Measurements from ENCODE around the gene RHD.
A peak's percentile ranks its signal among the peaks of the same experiment; 100 is the strongest.
"Not testable (repeated sequence)": the region's sequence is repeated elsewhere in the genome, so short reads cannot be mapped to it uniquely, and the experiment has no call there.

RHD gene

DNA sequence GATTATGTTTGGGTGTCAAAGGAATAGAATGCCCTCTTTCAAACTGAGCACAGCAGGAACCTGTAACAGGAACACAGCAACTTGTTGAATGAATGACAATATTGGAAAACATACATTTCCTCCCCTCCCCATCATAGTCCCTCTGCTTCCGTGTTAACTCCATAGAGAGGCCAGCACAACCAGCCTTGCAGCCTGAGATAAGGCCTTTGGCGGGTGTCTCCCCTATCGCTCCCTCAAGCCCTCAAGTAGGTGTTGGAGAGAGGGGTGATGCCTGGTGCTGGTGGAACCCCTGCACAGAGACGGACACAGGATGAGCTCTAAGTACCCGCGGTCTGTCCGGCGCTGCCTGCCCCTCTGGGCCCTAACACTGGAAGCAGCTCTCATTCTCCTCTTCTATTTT is at the start of gene RHD:
RHD (plus strand) TSS at position 272 of the 400 bp plus-strand sequence; CDS start at position 311, 39 bp downstream.
- DNase-seq: not testable (repeated sequence)

DNA sequence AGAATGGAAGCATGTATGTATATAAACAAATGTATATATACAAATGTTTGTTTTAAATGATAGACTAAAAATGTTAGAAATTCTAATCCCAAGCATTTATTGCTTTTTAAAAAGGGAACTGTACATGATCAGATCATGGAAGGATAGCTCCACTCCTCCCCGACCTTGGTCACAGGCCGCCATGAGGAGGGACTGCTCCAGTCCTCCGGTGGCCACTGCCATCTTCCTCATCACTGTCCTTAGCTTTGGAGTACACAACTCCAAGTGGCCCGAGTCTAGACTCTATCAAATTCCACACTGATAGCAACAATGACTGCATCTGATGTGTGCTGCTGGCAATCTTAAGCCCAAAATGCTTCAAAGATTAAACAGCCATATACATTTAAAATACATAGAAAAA is 49.7 kb upstream of the RHD start:
- no peak for DNase-seq

DNA sequence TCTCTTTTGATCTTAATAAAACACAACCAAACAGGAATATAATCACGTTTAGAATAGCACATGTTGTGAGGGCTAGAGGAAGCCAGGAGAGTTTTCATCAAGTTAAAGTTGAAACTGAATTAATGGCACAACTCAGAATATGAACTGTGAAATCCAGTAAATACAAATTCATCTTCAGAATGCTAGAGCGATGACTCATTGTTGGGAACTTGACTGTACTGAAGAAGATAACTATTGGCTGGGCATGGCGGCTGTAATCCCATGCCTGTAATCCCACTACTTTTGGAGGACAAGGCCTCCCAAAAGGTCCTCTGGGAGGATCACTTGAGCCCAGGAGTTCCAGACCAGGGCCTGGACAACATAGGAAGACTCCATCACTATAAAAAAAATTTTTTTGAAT is 48.8 kb upstream of the RHD start:
- DNase-seq: no peak

DNA sequence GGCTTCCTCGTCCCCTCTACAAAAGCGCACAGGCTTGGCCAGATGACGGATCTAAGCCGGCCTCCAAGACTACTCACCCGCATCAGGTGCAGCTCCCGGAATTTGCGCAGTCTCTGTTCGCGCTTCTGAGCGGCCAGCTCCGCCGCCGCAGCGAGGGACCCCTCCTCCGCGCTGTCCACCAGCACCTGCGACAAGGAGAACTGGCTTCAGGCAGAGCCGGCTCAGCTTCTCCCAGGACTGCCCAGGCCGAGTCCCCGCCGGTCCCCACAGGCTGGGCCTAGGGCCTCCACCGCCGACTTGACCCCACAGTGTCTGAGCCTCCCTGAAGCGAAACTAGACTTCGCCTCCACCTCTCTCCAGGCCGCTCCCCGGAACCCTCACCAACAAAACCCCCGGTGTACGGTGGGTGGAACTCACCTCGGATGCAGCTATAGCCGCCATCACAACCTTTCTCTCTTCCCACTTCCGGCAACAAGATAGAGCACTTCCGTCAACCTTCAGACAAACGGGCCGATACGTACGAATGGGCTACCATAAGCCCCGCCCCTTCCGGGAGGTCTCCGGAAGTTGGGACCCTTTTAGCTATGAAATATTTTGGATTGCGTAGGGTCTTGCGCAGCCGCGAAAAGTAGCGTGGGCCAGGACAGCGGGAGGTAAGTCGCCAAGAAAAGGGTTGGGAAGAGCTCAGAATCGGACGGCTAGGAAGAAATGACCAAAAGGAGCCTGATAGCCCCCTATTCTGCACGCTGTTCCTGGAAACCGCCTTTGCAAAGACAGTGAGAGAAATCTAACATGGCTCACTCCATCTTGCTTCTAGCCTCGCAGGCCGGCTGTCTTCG is 40.1 kb upstream of the RHD start, which contains the start of gene SYF2:
SYF2 (minus strand) TSS at position 476 of the 839 bp plus-strand sequence; CDS start at position 441, 35 bp downstream.
- DNase-seq: peak; percentile 94

DNA sequence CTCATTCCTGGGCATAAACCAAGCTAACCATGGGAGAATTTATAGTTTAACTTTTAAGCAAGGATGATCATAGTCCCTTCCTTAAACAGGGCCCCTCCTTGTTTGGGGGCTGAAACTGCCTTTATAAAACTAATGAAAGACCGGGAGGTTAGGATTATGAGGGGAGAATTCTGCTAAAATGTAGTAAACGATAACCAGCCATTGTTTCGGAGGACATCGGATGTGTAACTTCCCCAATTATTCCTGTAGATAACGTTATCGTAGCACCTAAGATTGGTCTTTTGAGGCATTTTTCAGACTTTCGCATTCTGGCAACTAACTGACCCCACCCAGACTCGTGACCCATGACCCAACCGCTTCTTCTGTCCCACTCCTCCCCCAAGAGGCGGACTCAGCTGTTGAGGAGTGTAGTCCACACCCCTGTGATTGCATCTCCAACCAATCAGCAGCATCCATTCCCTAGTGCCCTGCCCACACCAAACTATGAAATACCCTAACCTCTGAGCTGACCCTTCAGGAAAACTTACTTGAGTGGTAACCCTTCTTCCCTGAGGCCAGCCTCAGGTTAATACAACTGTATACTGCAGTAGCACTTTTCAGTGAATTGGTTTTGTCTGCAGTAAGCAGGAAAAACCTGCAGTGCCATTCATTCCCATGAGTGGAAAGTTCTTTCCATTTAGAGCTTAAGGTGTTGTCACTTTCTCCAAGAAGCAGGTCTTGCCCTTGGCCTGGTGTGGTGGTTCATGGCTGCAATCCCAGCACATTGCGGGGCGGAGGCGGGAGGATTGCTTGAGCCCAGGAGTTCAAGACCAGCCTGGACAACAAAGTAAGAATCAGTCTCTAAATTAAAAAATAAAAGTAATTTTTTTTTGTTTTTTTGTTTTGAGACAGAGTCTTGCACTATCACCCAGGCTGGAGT is 39.2 kb upstream of the RHD start:
- DNase-seq: peak; percentile 85

DNA sequence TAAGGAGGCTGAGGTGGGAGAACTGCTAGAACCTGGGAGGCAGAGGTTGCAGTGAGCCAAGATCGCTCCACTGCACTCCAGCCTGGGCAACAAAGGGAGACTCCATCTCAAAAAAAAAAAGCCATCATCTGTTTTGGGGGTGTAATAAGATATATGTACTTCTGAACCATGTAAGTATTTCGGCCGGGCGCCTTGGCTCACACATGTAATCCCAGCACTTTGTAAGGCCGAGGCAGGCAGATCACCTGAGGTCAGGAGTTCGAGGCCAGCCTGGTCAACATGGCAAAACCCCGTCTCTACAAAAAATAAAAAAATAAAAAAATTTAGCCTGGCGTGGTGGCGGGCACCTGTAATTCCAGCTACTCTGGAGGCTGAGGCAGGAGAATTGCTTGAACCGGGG is 36.9 kb upstream of the RHD start:
- not testable (repeated sequence) for DNase-seq

DNA sequence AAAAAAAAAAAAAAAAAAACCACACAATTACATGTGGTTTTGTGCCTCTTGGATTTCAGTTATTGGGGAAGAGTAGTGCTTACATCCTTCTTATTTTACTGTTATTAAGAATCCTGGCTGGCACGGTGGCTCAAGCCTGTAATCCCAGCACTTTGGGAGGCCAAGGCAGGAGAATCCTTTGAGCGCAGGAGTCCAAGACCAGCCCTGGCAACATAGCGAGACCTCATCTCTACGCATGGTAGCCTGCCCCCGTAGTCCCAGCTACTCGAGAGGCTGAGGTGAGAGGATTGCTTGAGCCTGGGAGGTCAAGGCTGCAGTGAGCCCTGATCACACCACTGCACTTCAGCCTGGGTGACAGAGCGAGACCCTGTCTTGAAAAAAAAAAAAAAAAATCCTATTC is 36.0 kb upstream of the RHD start:
- not testable (repeated sequence) for DNase-seq

DNA sequence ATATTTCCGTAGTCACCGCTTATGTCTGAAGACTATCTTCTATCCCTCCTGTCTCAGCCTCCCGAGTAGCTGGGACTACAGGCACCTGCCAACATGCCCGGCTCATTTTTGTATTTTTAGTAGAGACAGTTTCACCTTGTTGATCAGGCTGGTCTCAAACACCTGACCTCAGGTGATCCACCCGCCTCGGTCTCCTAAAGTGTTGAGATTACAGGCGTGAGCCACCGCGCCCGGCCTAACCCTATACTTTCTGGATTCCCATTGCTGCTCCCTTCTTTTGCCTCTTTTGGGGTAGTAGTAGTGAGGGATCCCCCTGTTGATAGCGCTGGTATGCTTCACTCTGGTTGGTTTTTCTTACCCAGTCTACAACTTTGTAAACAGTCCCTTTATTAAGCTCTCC is 34.3 kb upstream of the RHD start:
- DNase-seq: no peak

DNA sequence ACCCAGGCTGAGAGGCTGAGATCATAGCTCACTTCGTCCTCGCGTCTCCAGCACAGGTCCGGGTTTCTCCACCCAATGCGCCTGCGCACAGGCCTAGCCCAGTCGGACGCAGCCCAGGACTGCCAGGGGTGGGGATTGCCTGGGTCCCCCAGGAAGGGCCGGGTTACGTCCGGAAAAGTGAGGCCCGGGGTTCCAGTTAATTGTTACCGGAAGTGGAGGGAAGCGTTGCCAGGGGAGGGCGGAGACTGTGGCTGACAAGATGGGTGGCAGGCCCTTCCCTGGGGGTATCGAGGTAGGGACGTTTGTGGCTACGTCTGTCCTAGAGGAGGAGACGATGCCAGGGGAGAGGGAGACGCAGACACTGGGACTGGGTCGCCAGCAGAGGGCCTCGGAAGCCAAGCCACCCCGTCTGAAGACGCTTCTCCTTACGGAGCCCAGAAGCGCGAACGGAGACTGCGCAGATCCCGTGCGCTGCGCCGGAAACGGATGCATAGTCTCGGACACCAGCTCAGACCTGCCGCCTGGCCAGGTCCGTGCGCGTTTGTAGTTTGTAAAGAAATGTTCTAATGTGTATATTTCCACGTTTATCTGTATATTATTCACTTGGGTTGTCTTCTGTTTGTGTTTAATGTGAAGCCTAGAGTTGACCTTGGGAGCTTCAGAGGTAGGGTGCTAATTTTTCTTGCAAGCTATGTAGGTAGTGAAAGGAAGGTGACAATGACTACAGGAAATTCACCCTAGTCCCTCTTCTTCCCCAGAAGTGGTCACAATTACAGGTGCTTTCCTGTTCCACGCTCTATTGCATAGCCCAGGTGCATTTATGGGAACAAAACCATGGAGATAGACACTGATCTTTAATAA is 32.4 kb upstream of the RHD start:
- peak; percentile 94 for DNase-seq

DNA sequence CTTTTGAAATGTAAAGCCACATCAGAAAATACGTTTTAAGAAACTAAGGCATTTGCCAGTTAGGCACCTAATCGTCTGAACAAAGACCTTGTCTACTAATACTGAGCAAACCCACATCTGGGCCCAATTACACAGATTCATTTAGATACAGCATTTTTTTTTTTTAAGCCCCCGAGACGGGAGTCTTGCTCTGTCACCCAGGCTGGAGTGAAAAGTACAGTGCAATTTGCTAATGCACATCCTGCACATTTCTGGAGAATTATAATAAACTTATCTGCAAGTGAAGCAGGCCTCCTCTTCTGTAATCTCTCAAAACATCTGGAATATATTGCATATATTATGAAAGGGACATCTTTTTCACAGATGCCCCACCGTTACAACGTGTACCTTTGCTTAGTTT is 28.4 kb upstream of the RHD start:
- DNase-seq: no peak

DNA sequence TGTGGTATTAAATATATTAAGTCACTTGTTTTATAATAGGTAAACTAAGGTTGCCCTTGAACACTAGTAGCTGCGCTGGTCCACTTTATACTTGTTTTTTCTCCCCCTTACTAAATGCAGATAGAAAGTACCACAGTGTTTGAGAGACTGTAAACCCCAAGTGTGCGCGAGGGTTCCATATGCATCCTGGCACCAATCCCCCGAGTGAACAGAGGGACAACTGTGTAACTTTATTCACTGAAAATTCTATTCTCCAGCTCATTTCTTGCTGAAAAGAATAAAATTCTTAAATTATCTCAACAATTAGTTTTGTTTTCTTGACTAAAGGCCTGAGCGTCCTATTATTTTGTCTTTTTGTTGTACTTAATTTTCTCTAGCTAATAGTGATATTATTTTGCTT is 26.9 kb upstream of the RHD start:
- no peak for DNase-seq

DNA sequence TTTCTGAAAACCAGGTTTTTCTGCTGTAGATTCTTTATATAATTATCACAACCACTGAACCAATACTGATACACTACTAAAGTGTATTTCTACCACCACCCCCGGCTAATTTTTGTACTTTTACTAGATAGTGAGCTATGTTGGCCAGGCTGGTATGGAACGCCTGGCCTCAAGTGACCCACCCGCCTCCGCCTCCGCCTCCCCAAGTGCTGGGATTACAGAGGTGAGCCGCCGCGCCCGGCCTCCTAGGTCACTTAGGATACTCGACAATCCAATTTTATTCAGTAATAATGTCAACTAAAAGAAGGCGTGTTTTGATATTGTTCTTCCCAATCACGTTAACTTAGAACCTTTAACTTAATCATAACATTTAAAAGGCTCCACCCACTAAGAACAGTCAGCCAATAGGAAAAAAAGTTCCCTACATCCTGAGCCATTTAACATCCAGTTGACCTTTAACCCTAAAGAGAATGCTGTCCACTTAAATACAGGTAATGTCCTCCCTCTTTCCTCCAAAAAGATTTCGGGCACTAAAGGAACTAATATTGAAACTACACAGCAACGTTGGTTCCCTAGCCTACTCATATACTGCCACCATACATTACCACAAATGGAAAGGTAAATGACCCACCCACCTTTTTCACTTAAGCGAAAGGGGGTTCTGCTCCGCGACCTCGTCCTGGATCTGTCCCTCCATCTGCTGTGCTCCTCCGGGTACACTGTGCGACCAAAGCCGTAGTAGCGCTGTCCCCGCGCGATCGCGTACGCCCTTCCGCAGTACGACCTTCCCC is 26.3 kb upstream of the RHD start:
- peak; percentile 37 for DNase-seq

DNA sequence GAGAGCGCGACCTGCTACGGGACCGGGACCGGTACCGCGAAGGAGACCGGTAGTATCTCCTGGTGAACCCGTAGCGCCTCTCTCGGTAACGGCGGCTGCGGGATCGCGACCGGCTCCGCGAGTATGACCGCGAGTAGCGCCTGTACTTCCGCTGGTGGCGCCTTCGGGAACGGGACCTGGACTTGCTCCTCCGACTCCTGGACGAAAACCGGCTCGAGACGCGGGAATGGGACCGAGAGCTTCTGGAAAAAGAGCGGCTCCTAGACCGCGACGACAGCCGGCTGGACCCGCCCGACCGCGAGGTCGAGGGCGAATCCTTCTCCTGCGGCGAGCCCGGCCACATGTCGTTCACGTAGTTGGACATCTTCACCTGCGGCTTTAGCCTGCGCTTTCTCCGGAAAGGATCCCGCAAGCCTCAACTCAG is 25.7 kb upstream of the RHD start:
- DNase-seq: peak; percentile 42

DNA sequence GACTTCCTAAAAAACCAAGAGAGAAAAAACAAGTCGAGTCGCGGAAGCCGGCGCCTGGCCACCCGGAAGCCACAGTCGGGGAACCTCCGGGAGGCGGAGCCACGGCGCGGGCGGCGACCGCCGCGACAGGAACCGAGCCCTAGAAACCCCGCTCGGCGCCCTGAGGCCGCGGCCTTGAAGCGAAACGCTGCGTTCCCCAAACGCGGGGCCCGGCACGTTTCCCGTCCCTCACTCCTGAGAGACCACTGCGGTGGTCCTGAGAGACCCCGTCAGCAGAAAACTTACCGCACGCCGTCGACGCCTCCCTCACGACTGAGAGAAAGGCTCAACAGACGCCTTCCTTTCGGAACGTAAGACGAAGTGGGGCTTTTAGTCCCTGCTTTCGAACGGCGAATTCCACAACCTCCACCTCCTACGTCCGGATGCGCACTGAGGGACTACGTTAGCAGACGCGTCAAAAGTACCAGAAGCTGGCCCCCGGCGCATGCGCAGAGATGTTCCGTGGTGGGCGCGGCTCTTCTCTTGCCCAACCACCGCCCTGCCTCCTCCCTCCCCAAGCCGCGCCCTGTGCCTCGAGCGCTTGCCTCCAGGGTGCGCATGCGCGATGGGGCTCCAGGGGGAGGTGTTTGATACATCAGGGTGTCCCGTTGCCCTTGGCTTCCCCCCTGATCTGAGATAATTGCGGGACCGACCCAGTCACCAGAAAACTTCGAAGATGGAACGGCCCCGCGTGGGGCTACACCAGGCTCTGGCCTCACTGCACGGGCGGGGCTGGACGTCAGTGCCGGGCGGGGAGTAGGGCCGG is 25.1 kb upstream of the RHD start, which contains the start of gene RSRP1:
RSRP1 (minus strand) TSS at position 431 of the 805 bp plus-strand sequence. CDS start 491 bp downstream, outside the sequence.
- DNase-seq: peak; percentile 99

DNA sequence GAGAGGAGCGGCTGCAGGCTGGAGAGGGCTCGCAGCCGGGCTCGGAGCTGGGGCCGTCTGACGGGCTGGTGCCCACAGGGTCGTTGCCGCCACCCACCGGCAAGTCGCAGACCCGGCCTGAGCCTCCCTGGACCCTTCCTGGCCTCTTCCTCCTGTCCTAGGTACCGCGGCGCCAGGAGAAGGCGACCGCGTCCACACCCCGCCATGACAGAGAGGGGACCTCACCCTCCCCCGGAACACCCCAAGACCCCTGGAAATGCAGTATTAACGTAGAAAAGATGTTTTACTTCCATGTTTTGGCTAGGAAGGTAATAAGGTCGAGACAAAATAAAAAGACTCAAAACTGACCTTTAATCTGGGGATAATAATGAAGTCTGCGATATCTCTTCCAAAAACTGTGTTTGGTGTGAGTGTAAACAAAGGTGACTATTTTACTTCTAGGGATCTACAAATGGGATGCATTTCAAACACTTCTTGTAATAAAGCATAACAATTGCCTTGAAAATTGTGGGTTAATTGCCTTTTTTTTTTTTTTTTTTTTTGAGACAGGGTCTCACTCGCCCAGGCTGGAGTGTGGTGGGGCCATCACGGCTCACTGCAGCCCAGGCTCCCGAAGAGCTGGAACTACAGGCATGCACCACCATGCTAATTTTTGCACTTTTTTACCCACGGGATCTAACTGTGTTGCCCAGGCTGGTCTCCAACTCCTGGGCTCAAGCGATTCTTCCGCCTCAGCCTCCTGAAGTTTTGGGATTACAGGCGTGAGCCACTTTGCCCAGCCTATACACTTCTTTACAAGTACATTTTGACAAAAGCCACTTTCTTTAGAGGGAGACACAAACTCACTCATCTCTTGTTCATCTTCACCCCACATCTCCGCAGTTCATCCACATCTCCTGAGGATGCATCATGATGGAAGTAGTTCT is 24.2 kb upstream of the RHD start:
- no peak for DNase-seq

DNA sequence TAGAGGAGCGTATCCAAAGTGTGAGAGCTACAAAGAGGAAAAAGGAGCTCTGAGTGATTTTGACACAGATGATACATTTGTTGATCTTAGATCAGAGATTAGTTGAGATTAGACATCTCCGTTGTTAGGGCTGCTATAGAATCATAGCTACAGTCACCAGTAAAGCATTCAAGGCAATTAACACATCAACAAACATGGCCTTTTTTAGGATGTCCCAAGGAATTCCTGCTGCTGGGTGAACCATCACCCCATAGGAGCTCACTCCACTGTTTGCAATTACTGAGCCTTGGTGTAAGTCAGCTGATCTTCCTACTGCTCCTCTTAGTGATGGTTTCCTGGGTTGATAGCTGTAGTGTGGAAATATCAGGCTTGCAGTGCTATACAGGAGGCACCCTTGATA is 18.4 kb upstream of the RHD start:
- no peak for DNase-seq

DNA sequence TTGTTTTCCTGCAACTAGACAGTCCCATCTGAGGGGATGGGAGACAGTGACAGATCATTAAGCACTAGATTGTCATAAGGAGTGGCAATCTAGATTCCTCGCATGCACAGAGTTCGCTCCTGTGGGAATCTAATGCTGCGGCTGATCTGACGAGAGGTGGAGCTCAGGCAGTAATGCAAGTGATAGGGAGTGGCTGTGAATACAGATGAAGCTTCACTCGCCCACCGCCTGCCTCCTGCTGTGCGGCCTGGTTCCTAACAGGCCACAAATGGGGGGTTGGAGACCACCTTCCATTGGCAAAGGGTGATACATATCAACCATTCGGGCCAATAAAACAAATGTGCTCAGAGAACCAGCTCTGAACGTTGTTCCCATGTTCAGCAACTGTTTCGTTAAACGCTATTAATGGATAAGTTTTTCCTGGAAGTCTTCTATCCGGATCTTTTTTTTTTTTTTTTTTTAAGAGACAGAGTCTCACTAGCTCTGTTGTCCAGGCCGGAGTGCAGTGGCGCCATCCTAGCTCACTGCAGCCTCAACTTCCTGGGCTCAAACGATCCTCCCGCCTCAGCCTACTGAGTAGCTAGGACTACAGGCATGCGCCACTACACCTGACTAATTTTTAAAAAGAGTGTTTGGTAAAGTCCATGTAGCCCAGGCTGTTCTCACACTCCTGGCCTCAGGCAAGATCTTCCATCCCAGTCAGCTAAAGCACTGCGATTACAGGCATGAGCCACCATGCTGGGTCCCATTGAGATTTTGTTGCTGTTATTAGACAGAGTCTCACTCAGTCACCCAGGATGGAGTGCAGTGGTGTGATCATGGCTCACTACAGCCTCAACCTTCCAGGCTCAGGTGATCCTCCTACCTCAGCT is 16.4 kb upstream of the RHD start:
- no peak for DNase-seq

DNA sequence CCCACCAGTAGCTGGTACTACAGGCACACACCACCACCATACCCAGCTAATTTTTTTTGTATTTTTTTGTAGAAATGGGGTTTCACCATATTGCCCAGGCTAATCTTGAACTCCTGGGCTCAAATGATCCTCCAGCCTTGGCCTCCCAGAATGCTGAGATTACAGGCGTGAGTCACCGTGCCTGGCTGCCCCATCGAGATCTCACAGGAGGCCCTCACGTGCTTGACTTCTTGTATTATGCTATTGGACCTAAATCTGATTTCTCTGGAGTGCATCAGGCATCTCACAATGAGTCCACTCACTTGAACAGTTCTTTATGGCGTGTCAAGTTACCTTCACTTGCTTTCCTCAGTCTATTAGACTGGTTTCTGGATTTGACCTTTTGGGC is 15.7 kb upstream of the RHD start:
- DNase-seq: no peak

DNA sequence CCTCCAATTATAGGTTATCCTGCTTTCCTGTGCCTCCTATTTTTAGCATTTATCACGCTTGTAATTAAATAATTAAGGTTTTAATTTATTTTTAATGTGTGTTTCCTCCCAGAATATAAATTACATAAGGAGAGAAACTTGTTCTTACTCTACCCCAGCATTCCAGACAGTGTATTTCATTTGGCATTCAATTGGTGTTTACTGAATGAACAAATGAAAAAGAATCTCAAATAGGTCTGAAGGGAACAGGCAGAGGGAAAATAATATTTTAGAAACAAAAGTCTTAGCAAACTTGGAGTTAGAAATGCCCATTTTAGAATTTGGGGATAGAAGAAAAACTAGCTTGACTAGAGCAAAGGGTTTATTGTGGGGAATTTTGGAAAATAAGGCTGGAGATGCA is 15.1 kb upstream of the RHD start:
- no peak for DNase-seq
